Fibroblast of gingiva (primary cell): Measurements from ENCODE around the gene ANXA6.
A peak's percentile ranks its signal among the peaks of the same experiment; 100 is the strongest.

Experiments
- DNase-seq: peaks from one replicate; pipeline ENCODE4 v3.0.0-alpha.2; 2011; ENCODE audit warnings: low read depth

Gene ANXA6

GRCh38 chr5:151064916-151065499 lies 92.6 kb downstream of the ANXA6 start:
- no peak for DNase-seq

DNA sequence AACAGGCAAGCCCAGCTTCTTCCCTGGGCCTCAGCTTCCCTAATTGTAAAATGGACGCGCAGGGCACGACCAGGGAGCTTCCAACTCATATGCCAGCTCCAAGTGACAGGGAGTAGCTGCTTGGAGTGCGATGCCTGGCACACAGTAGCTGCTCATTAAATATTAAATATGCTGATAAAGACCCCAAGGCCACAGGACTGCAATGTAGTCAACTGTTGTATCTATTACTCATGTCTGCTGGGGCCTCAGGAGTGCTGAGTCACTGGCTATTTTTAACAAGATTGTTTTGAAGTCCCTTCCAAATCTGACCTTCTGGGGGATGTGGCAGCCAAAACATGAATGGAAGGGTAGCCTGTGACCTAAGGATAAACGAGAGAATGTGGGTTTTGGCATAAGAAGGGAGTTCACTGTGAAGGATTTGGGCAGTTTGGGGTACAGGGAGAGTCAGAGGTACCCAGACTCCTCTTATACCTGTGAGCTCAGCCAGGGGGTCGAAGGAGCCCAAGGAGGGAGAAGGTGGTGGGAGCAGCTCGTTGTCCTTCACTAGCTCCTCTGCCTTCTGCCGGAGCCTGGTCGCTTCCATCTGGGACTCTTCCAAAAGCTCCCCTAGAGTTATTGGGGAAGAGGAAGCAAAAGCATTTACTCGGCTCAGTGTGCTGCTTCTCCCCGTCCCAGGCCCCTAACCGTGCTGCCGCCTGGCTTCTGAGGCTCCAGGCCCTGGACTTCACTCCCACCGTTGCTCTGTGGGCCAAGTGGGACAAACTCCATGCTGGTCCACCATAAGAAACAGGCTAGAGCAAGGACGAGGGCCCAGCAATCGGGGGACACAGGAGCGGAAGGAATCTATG lies 94.2 kb downstream of the ANXA6 start:
- DNase-seq, result peak; percentile 74

DNA sequence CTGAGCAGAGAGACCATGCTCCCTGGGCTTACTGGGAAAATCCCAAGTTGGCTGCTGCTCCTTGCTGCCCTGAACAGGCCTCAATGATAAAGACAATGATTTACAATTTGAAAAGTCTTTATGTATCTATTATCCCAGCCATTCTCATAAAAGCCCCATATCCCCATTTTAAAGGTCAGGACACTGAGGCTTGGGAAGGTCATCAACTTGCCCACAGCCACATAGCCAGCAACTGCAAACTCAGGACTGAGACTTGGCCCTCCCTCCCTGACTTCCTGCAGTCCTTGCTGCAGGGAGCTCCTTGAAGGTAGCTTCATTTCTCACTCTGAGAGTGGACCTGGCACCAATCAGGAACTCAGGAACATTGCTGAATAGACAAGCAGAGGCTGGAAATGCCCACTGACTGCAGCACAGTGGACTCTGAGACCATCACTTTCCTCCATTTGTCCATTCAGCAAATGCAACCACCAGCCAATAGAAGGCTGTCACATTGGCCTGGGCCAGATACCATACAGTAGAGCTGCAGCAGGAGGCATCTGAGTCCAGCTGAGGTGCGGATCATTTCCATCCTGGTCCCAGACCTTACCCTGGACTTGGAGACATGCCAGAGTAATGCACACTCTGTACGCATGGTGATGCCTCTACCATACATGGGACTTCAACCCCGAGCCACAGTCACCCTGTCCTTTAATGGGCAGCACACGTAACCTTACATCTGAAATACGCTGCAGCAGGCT lies 95.0 kb downstream of the ANXA6 start:
- no peak for DNase-seq

GRCh38 chr5:151060742-151061141 lies 96.8 kb downstream of the ANXA6 start:
- DNase-seq, result no peak

DNA sequence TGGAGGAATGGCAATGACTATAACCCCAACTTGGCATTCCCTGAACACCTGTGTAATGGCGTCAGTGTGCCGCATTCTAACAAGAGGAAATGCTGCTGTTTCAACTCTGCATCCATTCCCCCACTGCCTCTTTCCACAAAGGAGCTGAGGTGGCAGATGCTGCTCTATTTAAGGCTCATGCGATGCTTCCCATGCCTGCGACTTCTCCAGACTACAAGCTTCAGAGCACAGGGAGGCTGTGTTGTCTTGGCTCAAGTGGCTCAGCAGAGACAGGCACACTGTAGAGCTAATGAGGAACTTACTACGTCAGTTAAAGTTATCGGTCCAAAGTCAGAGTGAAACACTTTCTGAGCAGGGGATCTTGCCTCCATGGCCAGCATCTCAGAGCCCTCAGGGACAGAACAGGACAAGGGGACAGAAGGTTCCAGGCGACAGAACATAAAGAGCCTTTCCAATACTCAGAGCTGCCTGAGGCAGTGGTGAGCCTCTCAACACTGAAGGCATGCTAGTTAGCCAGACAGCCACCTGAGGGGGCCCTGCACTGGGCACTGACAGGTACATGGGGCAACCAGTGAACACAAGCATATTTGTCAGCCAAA lies 98.6 kb downstream of the ANXA6 start:
- DNase-seq, result no peak

GRCh38 chr5:151058301-151058700 lies 99.3 kb downstream of the ANXA6 start:
- no peak for DNase-seq

- DNase-seq, result no peak
Measured at GRCh38 chr5:151056379-151057325, 100.9 kb downstream of the ANXA6 start.

- no peak for DNase-seq
Measured at GRCh38 chr5:151055336-151055735, 102.2 kb downstream of the ANXA6 start.

DNA sequence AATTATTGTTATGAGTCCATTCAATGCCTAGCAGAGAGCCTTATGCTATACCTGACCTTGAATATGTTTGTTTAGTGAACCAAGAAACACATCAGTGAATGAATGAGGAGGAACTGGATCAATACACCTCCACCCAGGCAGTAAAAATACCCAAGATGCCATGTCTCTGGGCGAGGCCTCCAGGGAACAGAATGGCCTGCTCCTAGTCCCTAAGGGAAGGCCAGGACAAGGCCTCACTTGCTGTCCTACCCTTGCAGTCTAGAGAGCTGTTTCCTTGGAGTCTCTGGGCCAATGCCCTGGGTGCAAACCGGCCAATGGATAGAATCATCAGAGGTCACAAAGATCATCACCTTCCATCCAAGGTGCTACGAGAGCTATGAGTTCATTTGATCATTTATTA lies 102.9 kb downstream of the ANXA6 start:
- DNase-seq, result no peak

DNA sequence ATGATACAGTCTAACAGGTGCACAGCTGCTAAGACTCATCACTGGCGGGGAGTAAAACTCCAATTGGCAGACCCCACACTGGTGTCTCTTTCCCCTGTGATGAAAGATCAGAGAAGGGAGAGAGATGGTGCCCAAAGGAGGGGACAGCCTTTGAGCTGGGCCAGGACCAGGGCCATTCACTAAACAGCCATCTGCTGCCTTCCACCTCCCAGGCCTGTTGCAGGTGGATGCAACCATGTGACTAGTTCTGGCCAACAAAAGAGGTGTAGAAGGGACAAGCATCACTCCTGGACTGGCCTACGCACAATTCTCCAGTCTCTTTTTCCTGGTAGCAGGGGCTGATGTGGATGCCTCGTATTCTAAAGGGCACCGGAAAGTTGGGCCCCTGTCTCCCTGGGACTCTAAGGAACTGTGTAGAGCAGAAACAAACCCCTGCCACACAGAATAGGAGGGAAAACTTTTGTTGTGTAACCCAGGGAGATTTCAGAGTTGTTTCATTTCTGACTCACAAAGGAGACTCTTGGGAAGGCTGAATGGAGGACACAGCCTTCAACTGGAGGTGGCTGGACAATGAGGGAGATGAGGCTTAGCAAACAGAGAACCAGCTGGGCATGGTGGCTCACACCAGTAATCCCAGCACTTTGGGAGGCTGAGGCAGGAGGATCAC lies 103.7 kb downstream of the ANXA6 start:
- DNase-seq, result no peak

GRCh38 chr5:151052836-151053235 lies 104.7 kb downstream of the ANXA6 start:
- no peak for DNase-seq

DNA sequence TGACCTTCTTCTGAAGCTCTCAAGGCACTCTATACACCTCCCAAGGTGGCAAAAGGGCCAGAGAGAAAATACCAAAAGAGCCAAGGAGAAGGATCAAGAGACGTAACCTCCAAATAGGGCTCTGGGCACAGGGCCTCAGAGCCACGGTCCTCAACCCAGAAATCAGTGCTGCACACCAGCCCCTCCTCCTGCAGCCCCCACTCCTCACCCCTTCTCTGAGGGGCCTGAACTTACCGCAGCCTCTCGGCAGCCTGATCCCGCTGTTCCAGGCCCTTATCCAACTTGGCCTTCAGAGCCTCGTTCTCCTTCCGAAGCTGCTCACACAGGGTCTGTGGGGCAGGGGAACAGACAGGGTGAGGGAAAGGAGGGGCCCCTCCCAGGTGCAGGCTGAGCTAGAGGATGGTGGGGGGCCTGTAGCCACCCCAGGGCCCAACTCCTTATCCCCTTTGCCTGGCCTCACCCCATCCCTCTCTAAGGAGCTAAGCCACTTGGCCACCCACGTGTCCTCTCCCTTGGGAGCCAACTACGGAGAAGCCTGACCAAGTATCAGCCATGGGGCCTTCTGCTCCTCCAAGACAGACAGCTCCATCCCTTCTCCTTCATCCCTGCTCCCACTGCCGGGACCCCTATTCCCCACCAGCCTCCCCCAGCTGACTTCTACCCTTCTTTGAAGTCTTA lies 105.5 kb downstream of the ANXA6 start:
- no peak for DNase-seq

DNA sequence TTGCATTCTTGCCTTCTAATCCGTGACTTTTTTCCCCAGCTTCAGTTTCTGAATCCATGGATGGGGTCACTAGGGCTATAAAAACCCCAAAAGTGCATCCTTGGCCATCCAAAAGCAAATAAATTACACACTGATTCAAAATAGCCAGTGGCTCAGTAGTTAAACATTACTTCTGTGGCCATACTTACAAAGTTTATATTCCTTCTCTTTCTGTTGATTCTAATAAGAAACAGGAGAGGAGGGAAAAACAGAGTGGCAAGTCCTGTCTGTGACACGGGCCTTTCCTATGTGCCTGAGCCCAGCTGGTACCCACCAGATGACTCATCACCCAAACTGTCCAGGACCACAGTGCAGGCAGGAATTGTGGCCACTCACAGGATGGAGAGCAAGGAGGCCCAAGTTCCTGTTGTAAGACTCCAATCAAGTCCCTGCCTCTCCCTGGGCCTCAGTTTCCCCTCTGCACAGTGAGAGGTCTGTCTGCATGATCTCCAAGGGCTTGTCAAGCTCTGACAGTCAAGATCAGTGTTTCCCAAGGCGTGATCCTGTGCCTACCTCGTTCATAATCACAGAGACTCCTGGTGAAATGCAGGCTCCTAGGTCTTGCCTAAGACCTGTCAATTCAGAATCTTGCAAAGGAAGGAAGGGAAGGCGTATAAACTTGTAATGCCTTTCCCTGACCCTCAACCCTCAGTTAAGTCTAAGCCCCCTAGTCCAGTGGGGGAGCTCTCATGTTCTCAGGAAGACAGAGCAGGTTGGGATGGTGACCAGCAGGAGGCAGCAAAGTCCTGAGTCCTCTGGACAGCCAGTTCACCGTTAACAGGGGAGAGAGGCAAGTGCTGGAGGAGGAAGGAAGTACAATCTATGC lies 106.3 kb downstream of the ANXA6 start:
- peak; percentile 62 for DNase-seq
